ENCODE data around the gene MAGEC2. TPM values are rescaled to one million over a fixed set of nuclear protein-coding genes. Genes with fewer than 3 reads are reported as not detected.

MAGEC2 gene
- total RNA-seq, 1 experiment from 2014 or later = not detected

DNA sequence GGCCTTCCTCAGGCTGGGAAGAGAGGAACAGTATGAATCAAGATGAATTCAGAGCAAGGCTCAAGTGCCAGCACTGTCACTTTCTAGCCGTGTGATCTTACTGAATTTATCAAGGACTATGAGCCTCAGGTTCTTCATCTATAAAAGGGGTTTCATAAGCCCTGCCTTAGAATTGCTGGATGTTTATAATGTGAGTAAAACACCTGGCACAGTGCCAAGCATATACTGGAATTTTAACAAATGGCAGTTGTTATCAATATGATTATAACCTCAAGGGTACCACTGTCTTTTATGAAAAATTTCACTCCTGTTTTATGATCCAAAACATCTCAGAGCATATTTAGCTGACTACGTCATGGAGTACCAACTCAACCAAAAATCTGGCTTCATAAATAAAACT, 4.0 kb downstream of the MAGEC2 start:
- Histone ChIP-seq H3K27ac (ENCODE audit: low read depth, low read length, poor library complexity, severe bottlenecking) (no peak overlapping the region), H3K36me3 (ENCODE audit: insufficient read depth, low read length, poor library complexity, severe bottlenecking) (no peaks in the 10 kb centered on the region), H3K4me1 (ENCODE audit: insufficient read depth, low read length, poor library complexity, severe bottlenecking) (no peaks in the 10 kb centered on the region), H3K4me3 (ENCODE audit: low read depth, low read length, poor library complexity, severe bottlenecking) (no peak overlapping the region), H3K27me3 (replicated peaks; ENCODE audit: insufficient read depth, low read depth, low read length, poor library complexity) (no peaks in the 10 kb centered on the region), H3K9me3 (ENCODE audit: low read depth, low read length, poor library complexity, severe bottlenecking) (peaks cover 9% of the 10 kb centered on the region)
- intact Hi-C loops (cut with micrococcal nuclease; ENCODE audit: unreplicated experiment) = no loop called here
- TF ChIP-seq EZH2 (IDR thresholded peaks at IDR 0.05; ENCODE audit: borderline replicate concordance, low read depth, low read length, poor library complexity, severe bottlenecking) = no peak
- TF ChIP-seq, protein P1, sequence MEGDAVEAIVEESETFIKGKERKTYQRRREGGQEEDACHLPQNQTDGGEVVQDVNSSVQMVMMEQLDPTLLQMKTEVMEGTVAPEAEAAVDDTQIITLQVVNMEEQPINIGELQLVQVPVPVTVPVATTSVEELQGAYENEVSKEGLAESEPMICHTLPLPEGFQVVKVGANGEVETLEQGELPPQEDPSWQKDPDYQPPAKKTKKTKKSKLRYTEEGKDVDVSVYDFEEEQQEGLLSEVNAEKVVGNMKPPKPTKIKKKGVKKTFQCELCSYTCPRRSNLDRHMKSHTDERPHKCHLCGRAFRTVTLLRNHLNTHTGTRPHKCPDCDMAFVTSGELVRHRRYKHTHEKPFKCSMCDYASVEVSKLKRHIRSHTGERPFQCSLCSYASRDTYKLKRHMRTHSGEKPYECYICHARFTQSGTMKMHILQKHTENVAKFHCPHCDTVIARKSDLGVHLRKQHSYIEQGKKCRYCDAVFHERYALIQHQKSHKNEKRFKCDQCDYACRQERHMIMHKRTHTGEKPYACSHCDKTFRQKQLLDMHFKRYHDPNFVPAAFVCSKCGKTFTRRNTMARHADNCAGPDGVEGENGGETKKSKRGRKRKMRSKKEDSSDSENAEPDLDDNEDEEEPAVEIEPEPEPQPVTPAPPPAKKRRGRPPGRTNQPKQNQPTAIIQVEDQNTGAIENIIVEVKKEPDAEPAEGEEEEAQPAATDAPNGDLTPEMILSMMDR (conservative IDR thresholded peaks at IDR 0.05; ENCODE audit: low read depth, low read length) = no peak
- BruUV-seq (replicated peaks) = no TSS peak
- ChIA-PET POLR2A (ENCODE audit: low non-redundant PET) (no interaction called here), CTCF (no interaction called here)
- no peak for DNase-seq (ENCODE audit: low spot score)

DNA sequence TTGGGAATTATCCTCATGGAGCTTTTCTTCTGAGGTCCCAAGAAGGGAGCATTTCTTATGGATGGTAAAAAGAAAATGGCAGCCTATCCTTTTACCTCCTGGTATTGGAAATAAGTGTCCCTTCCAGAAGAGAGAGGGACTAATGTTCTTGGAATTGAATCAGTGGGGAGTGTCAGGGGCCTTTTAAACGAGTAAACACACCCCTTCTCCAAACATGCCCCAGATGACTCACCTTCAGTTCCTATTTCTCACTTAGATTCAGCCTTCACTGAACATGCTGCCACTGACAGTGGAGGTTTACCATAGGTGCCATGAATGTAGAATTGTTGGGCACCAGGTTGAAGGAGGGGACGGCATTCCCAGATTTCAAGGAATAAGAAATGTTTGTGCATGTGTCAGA, 19.0 kb downstream of the MAGEC2 start:
- no peak overlapping the region for H3K4me3 ChIP-seq (ENCODE audit: low read depth, low read length, poor library complexity, severe bottlenecking)
- no peaks in the 10 kb centered on the region for H3K27me3 ChIP-seq (replicated peaks; ENCODE audit: insufficient read depth, low read depth, low read length, poor library complexity)
- TF ChIP-seq EZH2 (IDR thresholded peaks at IDR 0.05; ENCODE audit: borderline replicate concordance, low read depth, low read length, poor library complexity, severe bottlenecking) = no peak
- TF ChIP-seq, protein P1 (conservative IDR thresholded peaks at IDR 0.05; ENCODE audit: low read depth, low read length) = no peak
- intact Hi-C loops (cut with micrococcal nuclease; ENCODE audit: unreplicated experiment) = no loop called here
- CTCF ChIA-PET = no interaction called here
- BruUV-seq (replicated peaks) = no TSS peak
- H3K9me3 ChIP-seq (ENCODE audit: low read depth, low read length, poor library complexity, severe bottlenecking) = peaks cover 8% of the 10 kb centered on the region
- H3K4me1 ChIP-seq (ENCODE audit: insufficient read depth, low read length, poor library complexity, severe bottlenecking) = no peaks in the 10 kb centered on the region
- no peak for DNase-seq (ENCODE audit: low spot score)
- no peak overlapping the region for H3K27ac ChIP-seq (ENCODE audit: low read depth, low read length, poor library complexity, severe bottlenecking)
- H3K36me3 ChIP-seq (ENCODE audit: insufficient read depth, low read length, poor library complexity, severe bottlenecking) = no peaks in the 10 kb centered on the region
- POLR2A ChIA-PET (ENCODE audit: low non-redundant PET) = no interaction called here

DNA sequence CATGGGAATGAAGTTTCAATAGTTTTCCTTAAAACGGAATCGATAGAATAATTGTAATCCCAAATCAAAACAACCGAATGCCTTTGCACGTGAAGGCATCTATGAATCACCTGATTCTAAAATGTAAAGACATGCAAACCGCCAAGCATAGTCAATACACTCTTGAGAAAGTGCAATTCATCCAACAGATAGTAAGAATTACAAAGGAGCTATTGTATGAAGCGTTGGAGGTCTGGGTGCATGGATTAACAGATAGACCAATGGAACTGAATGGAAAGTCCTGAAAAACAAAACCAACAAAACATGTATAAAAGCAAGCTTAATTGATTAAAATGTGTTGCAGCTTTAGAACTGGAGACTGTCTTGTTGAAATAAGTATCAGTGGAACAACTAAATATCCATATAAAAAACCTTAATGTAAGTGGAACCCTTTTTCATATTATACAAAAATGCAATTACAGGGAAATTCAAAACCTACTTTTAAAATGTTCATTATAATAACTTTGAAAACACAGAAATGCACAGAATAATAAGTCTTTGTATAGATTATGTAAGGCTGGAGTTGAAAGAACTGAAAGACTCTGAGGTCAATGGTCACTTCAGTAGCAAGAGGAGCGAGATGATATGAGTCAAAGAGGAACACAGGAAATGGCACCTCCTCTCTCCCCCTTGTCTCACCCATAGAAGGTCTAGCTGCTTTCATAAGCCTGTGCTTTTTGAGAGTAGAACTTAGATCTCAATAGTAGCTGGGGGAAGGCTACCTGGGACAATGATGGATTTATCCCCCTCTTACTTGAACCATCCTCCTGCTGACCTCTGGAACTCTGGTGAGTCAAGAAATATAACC, 20.1 kb downstream of the MAGEC2 start:
- no peak for DNase-seq (ENCODE audit: low spot score)
- H3K27ac ChIP-seq (ENCODE audit: low read depth, low read length, poor library complexity, severe bottlenecking) = no peak overlapping the region
- no peaks in the 10 kb centered on the region for H3K36me3 ChIP-seq (ENCODE audit: insufficient read depth, low read length, poor library complexity, severe bottlenecking)
- intact Hi-C loops (cut with micrococcal nuclease; ENCODE audit: unreplicated experiment) = no loop called here
- peaks cover 8% of the 10 kb centered on the region for H3K9me3 ChIP-seq (ENCODE audit: low read depth, low read length, poor library complexity, severe bottlenecking)
- ChIA-PET CTCF (no interaction called here), POLR2A (ENCODE audit: low non-redundant PET) (no interaction called here)
- no peak for TF ChIP-seq EZH2 (IDR thresholded peaks at IDR 0.05; ENCODE audit: borderline replicate concordance, low read depth, low read length, poor library complexity, severe bottlenecking)
- TF ChIP-seq, protein P1 (conservative IDR thresholded peaks at IDR 0.05; ENCODE audit: low read depth, low read length) = no peak
- no peak overlapping the region for H3K4me3 ChIP-seq (ENCODE audit: low read depth, low read length, poor library complexity, severe bottlenecking)
- H3K4me1 ChIP-seq (ENCODE audit: insufficient read depth, low read length, poor library complexity, severe bottlenecking) = no peaks in the 10 kb centered on the region
- H3K27me3 ChIP-seq (replicated peaks; ENCODE audit: insufficient read depth, low read depth, low read length, poor library complexity) = no peaks in the 10 kb centered on the region
- BruUV-seq (replicated peaks) = no TSS peak
